HG02943 (cell line): ENCODE measurements around the gene HTR6.

Source experiments
- ATAC-seq: cut with Tn5 transposase; IDR thresholded peaks from one replicate; pipeline ENCODE4 v1.9.1; 2021; ENCODE audit warnings: mild to moderate bottlenecking, low read depth, moderate library complexity; ENCODE audit not compliant: unreplicated experiment

HTR6 gene

DNA sequence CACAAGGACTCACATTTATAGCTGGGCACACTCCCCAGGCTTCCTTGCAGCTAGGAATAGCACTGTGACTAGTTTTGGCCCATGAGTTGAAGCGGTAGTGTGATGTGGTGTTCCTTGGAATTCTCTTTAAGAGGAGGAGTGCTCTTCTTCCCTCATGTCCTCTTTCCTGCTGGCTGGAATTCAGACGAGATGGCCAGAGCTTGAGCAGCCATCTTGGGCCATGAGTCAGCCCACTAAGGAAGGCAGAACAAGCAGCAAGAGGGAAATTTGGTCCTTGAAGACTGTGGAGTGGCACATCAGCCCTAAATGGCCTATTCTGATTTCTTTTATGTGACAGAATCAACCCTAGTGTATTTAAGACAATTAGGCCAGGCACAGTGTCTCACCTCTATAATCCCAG is 20.0 kb downstream of the HTR6 start:
- no peak for ATAC-seq

DNA sequence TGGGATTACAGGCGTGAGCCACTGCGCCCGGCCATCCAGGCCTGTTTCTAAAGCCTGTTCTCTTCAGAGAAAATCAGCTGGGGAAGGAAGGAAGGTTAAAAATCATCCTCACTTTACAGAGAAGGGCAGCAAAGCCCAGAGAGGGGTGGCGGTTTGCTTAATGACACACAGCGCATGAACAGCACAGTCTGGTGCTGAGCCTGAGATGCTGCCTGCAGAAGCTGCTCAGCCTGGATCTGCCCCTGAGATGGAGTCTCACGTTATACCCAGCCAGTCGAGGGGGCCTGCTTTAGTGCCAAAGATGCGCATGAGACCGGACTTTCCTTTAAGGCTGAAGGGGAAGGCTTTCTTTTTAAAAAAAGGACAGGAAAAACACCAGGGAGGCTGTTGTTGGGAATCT is 21.3 kb downstream of the HTR6 start:
- no peak for ATAC-seq

DNA sequence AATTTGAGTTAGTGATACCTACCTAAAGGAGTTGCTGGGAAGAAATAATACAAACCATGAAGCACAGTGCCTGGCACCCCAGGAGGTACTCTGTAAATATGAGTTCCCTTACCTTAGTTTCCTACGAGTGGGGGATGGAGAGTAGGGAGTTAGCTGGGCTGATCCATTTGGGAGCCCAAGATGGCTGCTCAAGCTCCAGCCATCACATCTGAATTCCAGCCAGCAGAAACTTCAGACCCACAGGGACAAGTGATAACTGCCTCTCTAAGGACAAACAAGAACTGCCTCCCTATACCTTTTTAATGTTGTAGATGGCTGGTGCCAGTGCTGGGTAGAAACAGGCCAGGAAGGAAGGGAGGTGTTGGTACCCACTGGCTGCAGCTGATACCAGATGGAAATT is 22.7 kb downstream of the HTR6 start:
- ATAC-seq: no peak

DNA sequence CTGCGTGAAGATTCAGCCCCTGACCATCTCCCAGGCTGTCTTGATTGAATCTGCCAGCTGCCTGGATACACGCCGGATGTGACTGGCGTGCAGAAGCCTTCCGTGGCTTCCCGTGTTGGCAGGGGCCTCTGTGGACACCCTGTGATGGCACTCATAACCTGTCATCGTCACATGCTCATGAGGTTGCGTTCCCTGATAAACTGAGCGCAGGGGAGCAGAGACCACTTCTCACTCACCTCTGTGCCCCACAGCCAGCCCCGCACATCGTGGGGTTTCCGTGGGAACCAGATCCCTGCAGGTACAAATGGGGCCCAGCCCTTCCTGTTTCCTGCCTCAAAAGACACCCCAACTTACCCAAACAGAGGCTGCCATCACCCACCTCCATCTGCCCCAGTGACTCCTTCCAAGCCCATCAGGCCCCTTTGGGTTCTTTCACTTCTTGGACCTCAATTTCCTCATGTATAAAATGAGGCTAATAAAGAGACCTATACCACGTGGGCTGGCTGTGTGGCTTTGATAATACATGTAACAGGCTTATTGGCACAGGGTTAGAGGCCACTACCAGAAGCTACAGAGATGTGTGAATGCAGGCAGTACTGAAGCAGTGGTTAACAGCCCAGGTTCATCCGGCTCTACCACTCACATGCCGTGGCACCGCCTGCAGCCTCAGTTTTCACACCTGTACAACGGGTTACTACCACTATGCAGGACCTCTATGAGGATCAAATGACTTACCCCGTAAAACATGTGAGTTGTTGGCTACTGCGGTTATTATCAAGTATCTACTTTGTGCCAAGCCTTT is 23.6 kb downstream of the HTR6 start:
- no peak for ATAC-seq

DNA sequence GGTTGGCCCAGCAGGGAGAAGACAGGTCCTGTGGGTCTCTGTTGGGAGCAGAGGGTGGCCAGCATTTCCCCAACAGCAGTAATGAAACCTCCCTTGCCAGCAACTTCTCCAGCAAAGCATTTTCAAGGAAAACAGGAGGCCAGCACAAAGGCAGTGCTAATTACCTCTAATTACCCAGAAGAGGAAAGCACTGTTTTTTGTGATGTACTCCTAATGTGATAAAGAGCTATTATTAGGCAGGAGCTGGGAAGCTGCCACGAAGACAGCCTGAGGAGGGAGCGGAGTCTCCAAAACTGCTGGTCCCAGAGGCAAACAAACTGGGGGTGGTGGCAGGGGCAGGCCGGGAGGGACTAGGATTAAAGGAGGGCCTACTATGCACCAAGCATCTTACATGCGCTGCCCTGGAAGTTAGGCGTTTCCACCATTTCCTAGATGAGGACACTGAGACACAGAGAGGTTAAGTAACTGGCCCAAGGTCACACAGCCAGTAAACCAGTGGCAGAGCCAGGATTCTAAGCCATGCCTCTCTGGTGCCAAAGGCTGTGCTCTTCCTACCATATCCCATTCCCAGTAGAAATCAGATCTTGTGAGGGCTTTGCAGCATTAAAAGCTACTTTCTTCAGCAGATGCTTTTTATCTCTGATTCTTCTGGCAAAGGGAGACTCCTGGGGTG is 24.5 kb downstream of the HTR6 start:
- ATAC-seq: no peak

DNA sequence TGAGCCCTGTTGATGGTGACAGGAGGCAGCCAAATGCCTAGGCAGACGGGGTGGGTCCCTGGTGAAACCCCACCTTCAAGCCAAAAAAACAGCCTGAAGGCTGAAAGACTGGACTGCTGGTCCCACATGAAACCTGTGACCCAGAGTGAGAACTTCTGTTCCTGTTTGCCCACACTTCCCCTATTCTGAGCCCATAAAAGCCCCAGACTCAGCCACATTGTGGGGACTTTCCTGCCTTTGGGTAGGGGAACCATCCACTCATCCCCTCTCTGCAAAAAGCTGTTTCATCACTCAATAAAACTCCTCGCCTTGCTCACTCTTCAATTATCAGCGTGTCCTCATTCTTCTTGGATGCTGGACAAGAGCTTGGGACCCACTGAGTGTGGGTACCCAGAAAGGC is 25.2 kb downstream of the HTR6 start:
- no peak for ATAC-seq

DNA sequence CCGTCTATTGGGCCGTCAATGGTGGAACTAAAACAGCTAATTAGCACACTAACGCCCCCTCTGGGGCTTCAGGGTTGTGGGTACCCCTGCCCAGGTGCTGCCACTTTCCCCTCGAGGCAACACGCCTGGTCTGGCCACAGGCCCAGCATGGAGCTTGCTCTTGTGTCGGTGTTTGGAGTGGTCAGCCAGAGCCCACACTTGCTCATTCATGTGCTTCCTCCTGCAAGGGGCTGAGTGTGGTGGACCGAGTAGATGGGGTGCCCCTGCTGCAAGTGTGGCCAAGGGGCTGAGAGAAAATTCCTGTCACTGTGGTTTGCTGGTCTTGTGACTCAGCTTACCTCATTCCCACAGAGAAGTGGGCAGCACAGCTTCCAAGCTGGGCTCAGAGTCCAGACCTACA is 25.7 kb downstream of the HTR6 start:
- ATAC-seq: no peak

DNA sequence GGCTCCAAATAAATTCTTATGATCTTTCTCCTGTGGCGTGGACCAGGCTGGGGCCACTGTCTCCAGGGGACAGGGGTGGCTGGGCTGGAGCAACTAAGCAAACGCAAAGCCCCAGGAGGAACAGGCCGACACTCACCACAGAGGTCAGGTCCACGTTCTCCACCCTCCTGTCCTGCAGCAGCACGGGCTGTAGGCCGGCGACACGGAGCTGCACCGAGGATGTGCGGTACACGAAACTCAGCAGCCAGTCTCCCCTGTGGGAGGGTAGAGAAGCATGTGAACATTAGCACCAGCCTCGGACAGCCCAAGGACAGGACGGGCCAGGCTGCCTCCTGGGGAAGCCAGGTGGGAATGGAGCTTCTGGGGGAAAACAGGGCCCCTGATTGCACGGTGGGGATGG is 29.6 kb downstream of the HTR6 start:
- no peak for ATAC-seq

DNA sequence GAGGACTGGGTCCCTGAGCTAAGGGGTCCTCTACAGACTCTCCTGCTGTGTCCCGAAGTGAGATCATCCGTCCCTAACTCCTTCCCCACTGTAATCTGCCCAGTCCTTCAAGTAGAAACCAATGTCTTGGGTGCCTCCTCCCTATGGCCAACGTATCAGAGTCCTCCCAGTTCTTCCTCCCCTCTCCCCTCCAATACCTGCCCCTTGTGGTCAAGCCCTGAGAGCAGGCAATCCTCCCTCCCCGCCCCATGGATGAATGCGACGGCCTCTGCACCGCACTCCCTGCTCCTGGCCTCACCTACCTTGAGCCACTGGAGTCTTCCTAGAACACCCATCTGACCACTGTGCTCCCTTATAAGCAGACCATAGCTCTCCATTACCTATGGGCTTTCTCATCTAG is 31.1 kb downstream of the HTR6 start:
- no peak for ATAC-seq

DNA sequence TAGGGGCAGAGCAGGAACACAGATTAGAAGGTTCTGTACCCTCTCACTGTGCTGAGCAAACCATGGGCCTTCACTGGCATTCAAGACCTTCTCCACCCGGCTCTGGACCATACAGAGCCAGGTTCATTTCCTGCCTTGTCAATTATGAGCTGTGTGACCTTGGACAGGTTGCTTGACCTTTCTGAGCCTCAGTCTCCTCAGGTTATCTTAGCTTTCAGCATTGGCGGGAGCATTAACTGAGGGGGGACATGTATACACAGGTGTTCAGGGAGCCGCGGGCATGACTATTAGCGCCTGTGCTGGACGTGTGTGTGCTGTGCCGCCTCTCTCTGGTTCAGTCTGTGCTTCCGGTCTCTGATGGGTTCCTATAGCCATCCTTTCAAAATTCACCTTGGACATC is 32.1 kb downstream of the HTR6 start:
- no peak for ATAC-seq

DNA sequence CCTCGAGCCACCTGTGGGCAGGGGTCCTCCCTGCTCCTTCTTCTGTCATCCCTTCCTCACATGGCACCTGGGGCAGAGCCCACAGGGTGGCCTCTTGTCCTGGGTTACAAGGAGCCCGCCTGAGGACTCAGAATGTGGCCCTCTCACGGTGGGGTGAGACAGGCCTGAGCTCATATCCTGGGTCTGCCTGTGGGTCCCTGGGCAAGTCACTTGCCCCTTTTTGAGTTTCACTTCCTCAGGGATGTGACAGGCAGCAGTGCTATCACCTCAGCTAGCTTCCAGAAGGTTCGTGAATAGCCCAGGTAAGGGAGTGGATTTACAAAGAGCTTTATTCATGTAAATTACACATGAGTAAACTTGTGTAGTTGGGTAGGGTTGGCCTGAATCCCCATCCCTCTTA is 33.5 kb downstream of the HTR6 start:
- no peak for ATAC-seq

DNA sequence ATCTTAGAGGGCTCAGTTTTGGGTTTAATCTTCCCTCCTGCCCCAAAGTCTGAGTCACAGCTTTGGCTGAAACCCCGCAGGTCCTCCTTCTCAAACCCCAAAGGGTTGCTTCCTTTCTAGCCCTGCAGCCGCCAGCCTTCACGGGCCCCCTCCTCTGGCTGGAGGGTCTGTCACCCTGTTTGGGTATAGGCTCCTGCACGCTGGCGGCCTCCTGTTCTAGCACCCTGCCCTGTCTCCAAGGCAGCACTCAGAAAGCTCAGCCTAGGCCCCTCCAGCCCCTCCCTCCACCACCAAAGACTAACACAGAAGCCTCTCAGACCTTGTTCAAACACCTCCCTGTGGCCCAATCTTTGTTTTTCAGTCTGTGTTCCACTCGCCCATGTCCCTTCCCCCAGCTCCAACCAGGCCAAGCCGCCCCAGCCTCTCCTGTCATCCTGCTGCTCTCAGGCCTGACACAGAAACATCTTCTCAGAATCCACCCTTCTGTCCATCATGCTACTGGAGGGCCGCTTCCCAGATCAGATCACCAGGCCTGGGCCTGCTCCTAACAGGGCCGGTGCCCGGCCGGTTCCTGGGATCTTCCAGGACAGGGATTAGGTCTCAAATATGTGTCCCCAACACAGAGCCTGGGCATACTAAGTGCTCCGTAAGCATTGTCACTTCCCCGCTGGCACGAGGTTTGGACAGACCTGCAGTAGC is 35.6 kb downstream of the HTR6 start:
- no peak for ATAC-seq

DNA sequence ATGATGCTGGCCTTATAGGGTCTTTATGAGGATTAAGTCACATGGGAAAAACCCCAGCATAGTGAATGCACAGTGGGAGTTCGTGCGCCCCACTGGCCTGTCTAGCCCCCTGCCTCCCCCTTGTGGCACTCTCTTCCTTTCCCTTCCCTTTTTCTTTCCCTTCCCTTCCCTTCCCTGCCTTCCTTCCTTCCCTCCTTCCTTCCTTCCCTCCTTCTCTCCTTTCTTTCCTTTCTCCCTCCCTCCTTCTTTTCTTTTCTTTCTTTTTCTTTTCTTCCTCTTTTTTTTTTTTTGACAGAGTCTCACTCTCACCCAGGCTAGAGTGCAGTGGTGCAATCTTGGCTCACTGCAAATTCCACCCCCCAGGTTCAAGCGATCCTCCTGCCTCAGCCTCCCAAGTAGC is 38.6 kb downstream of the HTR6 start:
- ATAC-seq: no peak

DNA sequence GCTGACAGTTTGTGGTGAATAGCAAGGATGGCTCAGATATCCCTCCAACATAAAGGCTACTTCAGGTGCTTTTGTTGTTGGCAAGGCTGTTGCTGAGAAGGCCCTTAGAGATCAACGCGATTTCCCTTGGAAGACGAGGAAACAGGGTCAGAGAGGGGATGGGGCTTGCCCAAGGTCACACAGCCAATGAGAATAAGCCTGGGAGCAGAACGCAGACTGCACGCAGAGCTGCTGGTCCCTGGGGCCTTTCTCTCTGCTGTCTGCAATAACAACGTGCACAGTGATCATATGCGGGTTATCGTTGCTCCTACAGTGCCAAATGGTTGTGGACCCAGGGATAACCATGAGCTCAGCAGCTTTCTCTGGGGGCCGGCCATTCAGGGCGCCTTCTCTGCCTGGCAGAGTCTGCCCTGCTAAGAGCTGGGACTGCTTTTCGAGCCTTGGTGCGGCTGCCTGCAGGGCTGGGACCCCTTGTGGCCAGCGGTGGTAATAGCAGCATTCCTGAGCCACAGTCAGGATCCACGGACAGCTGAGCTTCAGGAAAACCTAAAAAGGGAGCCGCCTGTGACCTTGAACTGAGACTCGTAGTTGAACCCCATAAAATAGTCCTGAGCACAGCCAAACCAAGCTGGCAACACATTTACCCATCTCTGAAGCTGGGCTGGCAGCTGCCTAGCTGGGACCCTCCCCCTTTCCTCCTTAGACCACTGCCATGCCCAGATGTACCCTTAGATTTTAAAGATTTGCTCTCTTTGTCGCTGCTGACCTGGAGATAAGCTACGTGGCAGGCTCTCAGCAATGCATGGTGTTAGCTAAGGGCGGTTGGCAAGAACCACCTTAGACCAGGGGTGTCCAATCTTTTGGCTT is 39.8 kb downstream of the HTR6 start:
- ATAC-seq: no peak

DNA sequence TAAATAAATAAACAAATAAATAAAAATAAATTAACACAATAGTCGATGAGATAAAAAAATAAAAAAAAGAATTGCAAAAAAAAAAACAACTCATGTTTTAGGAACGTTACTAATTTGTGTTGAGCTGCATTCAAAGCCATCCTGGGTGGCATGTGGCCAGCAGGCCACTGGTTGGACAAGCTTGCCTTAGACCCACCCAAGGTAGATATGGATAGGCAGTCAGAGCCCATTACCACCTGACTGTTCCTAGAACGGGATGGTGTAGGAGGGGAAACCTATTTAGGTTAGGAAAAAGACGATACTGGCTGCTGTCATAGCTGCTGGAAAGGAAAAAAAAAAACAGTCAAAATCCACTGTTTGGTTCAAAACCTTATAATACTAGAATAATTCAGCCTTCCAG is 40.8 kb downstream of the HTR6 start:
- ATAC-seq: no peak

DNA sequence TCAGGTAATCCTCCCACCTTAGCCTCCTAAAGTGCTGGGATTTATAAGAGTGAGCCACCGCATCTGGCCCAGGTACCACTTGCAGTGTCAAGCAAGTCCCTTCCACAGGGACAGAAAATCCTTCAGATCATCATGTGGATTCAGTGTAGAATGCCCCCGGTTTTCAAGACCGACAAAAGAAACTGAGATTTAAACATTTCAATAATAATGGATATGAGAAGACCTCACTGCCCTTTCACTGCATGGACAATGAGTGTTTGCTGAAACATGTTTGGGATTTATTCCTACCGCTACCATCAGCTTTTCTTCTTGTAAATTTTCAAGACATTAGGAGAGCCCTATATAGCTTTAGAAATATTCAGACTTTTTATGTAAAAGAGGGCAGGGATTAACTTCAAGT is 41.5 kb downstream of the HTR6 start:
- no peak for ATAC-seq

DNA sequence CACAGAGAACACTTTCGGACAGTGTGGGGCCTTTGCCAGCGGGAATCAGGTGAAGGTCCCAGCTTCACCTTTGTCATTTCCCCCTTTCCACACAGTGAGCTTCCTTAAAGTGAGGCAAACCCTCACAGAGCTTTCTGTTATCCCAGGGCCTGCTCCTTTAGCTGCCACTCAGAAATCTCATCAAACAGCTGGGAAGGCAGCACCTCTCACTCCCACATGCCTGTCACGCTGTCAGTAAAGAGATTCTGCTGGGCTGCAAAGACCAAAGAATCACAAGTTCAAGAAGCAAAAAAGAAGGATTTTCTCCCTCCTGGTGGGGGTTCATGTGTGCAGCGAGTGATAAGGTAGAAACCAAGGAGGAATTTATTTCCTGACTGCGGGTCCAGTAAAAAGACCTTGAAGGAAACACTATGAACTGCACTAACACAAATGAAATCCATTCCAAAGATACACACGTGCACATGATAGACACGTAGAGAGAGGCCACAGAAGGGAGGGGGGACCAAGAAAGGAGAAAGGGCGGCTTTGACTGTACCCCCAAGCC is 44.0 kb downstream of the HTR6 start:
- ATAC-seq: no peak

DNA sequence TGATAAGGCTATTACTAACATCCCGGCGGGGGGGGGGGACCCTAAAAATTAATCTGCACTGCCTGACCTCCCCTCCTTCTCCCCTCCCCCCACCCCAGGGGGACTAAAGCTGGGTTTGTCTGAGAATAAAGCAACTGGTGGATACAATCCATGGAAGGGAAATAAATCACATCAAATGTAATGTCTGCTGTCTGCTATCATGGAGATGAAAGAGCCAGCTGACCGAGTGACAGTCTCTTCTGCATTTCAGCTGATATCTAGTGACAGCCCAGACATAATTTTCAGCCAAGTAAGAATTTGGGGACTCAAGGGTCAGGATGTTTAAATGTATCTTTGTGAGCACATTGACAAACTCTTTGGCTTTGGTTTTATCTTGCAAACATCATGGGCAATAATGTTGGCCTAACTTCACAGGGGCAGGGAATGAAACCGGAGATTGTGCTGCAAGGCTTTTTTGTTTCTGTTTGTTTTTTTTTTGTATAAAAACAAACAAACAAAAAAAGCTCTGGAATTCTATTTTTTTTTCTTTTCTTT is 44.7 kb downstream of the HTR6 start:
- ATAC-seq: no peak

DNA sequence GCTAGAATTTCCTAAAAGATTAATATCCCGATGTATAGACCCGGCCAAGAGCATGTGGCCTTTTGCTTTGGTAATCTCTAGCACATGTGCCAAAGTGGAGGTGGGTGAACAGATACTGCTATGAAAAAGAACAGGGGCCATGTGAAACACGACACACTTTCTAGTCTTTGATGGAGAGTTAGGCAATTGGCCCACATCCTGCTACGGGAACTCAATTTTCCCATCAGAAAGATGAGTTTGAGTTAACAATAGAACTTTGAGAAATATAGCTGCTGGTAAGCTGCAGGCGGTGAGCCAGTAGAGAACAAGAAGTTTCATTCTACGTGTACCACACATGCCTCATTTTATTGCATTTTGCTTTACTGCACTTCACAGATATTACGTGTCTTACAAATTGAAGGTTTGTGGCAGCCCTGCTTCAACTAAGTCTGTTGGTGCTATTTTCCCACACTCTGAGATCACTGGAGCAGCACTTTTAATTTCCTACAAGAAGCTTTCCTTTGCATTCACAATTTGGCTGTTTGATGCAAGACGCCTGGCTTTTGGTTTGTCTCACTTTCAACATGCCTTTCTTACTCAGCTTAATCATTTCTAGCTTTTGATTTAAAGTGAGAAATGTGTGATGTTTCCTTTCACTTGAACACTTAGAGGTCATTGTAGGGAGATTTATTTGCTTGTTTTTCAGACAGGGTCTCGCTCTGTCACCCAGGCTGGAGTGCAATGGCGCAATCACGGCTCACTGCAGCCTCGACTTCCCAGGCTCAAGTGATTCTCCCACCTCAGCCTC is 46.3 kb downstream of the HTR6 start:
- ATAC-seq: no peak
